Ovary (tissue), 9 donors: ENCODE data around the gene TAF1A. TPM values are rescaled to one million over a fixed set of nuclear protein-coding genes. Genes with fewer than 3 reads are reported as not detected.

ENCODE experiments used
- DNase-seq, 5 donors: peaks; one replicate each; pipeline ENCODE4 v3.0.0-alpha.2; 2019 to 2020
- H3K27ac ChIP-seq, 2 donors: fragments of 200-600 bp; one replicate each; pipeline versions ENCODE4 v1.5.1 to v1.8.0; 2019 to 2022
- H3K27me3 ChIP-seq: fragments of 200-600 bp; one replicate; pipeline ENCODE4 v1.8.0; 2022
- H3K36me3 ChIP-seq: fragments of 200-600 bp; sonication (generic); one replicate; pipeline ENCODE4 v1.5.1; 2019
- H3K4me1 ChIP-seq: one replicate; pipeline ENCODE4 v1.8.1; 2013; ENCODE audit warnings: mild to moderate bottlenecking, moderate library complexity; ENCODE audit not compliant: insufficient read depth
- H3K4me3 ChIP-seq: fragments of 200-600 bp; sonication (generic); one replicate; pipeline ENCODE4 v1.5.1; 2017
- H3K9me3 ChIP-seq, 2 donors: fragments of 200-600 bp in 1 of 2; sonication (generic) in 1 of 2; one replicate each; pipeline versions ENCODE4 v1.5.1 to v1.8.1; 2013 to 2019; ENCODE audit warnings: mild to moderate bottlenecking in 1 of 2, moderate library complexity in 1 of 2
- CTCF ChIP-seq, 3 donors: fragments of 450-650 bp in 2 of 3; fragments of 200-600 bp in 1 of 3; IDR thresholded peaks; one replicate each; pipeline versions ENCODE4 v1.5.1 to v1.8.0; 2016 to 2022; ENCODE audit warnings: antibody characterized with exemption in 3 of 3, mild to moderate bottlenecking in 1 of 3
- EP300 ChIP-seq: sonication (generic); formaldehyde crosslinking; IDR thresholded peaks from one replicate; pipeline ENCODE4 v1.6.1; 2017; ENCODE audit warnings: antibody characterized with exemption
- POLR2A ChIP-seq: fragments of 450-650 bp; IDR thresholded peaks from one replicate; pipeline ENCODE4 v1.6.1; 2017; ENCODE audit warnings: antibody characterized with exemption, mild to moderate bottlenecking, moderate library complexity
- WGBS, 3 donors: extraction: QIAGEN DNeasy Blood & Tissue Kit in 1 of 3; methylation state at CpG; one replicate each; pipeline versions ENCODE4 v1.1.5 to v1.1.7; 2013 to 2017; 5-methylcytosine and 5-hydroxymethylcytosine counted together
- intact Hi-C, 4 donors: fragments of 100-400 bp; cut with DNase I; formaldehyde crosslinking; loops; one replicate each; pipeline versions ENCODE4 v1.11.0 to v1.15.1; 2022 to 2023
- polyA plus RNA-seq, 2 donors: library from polyadenylated mRNA; stranded (reverse); fragments of 200-250 nt in 1 of 2; fragments of 350-450 nt in 1 of 2; fragmentation: Illumina TruSeq in 1 of 2; extraction: RNeasy Lipid Tissue Mini Kit (QIAGEN cat#74804) in 1 of 2; gene quantifications; one replicate each; pipeline ENCODE4 v1.2.3, GENCODE V29; 2013 to 2014
- total RNA-seq, 7 donors: library from RNA; depleted of rRNA in 2 of 7; stranded (reverse); fragments of >200 nt in 2 of 7; fragmentation: NEBNext Ultra II Directional in 3 of 7; extraction: Animal tissue kit (Norgen Biotek cat#: 25700) in 3 of 7; gene quantifications; one replicate each; pipeline versions ENCODE4 v1.1.0 to v1.2.4, GENCODE V29; 2016 to 2023
- donor health status: DM: no; HTN: no; CAD: no; lungs with moderate emphysema.
- donor health status: DM: no; HTN: no; CAD: no.
- donor health status: Bipolar disorder and iron deficiency.
- donor health status: DM: yes; HTN: yes; CAD: no.
- donor health status: DM: no; HTN: no; CAD: no.
- donor health status: DM: yes; HTN: yes; CAD: no.

TAF1A gene
- total and polyA plus RNA-seq, 9 donors, result 4.2 to 15.7 (median 9.3) TPM

- WGBS, 3 donors, result 48 to 52% (median 52%) methylated on average over 7 of the region's 7 CpGs
- TF ChIP-seq CTCF (IDR thresholded peaks at IDR 0.05) (no peak), EP300 (no peak), POLR2A (no peak)
- H3K4me3 ChIP-seq, result no peak overlapping the region
- H3K4me1 ChIP-seq, result no peaks in the 10 kb centered on the region
- H3K9me3 ChIP-seq, result no peaks in the 10 kb centered on the region
- no peak for DNase-seq
- intact Hi-C loops, result no loop called here
- no peaks in the 10 kb centered on the region for H3K27me3 ChIP-seq
- no peak overlapping the region for H3K27ac ChIP-seq
- no peaks in the 10 kb centered on the region for H3K36me3 ChIP-seq
Measured at GRCh38 chr1:222546091-222546490, 43.6 kb downstream of the TAF1A start.

GRCh38 chr1:222543817-222544216 is 45.9 kb downstream of the TAF1A start:
- Histone ChIP-seq H3K27ac (no peak overlapping the region), H3K4me1 (no peaks in the 10 kb centered on the region), H3K4me3 (no peak overlapping the region), H3K27me3 (no peaks in the 10 kb centered on the region), H3K36me3 (no peaks in the 10 kb centered on the region), H3K9me3 (no peaks in the 10 kb centered on the region)
- no peak for TF ChIP-seq EP300
- TF ChIP-seq CTCF (IDR thresholded peaks at IDR 0.05), result no peak
- no peak for TF ChIP-seq POLR2A
- WGBS, 3 donors, result 87 to 88% (median 88%) methylated on average over 21 of the region's 21 CpGs
- intact Hi-C loops, result no loop called here
- DNase-seq, result no peak

GRCh38 chr1:222540598-222540995 is 49.1 kb downstream of the TAF1A start:
- intact Hi-C loops, result no loop called here
- TF ChIP-seq POLR2A (no peak), CTCF (IDR thresholded peaks at IDR 0.05) (no peak), EP300 (no peak)
- H3K27ac ChIP-seq, result no peak overlapping the region
- H3K36me3 ChIP-seq, result no peaks in the 10 kb centered on the region
- WGBS, 3 donors, result 5 to 18% (median 10%) methylated on average over 2 of the region's 2 CpGs
- H3K4me3 ChIP-seq, result no peak overlapping the region
- DNase-seq, result no peak
- no peaks in the 10 kb centered on the region for H3K27me3 ChIP-seq
- H3K9me3 ChIP-seq, result no peaks in the 10 kb centered on the region
- no peaks in the 10 kb centered on the region for H3K4me1 ChIP-seq

GRCh38 chr1:222539951-222540597 is 49.7 kb downstream of the TAF1A start:
- H3K27me3 ChIP-seq, result no peaks in the 10 kb centered on the region
- no peaks in the 10 kb centered on the region for H3K36me3 ChIP-seq
- 81 to 86% (median 83%) methylated on average over 16 of the region's 16 CpGs for WGBS, 3 donors
- no peak for DNase-seq
- TF ChIP-seq CTCF (IDR thresholded peaks at IDR 0.05), result no peak
- no peak for TF ChIP-seq POLR2A
- no peak for TF ChIP-seq EP300
- H3K9me3 ChIP-seq, result no peaks in the 10 kb centered on the region
- H3K4me1 ChIP-seq, result no peaks in the 10 kb centered on the region
- no peak overlapping the region for H3K4me3 ChIP-seq
- no peak overlapping the region for H3K27ac ChIP-seq
- intact Hi-C loops, result no loop called here
